Activated gamma-delta T cell treated with anti-CD3 and anti-CD28 coated beads, Interleukin-2, amount 50 U/mL, for 16 hours (primary cell): ENCODE results near the gene PPM1H.
"Not testable (repeated sequence)": the region's sequence is repeated elsewhere in the genome, so short reads cannot be mapped to it uniquely, and the experiment has no call there.

Experiments
- DNase-seq: peaks from one replicate; pipeline ENCODE4 v3.0.0-alpha.2; 2020; ENCODE audit warnings: low read depth

The PPM1H gene

DNA sequence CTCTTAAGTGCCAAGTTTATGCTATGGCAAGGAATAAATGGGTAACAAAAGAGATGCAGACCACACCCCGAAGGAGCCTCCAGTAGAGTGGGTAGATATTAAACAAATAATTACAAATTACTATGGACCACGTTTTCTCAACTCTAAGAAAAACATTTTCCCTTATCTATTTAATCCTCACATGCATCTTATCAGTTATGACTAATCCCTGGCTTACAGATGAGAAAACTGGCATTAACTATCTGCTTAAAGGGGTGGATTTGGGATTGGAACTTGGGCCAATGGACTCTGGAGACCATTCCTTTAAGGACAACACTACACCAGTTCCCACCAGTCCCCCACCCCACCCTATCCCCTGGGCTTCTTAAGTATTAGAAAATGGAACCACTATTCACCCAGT is 26.3 kb downstream of the PPM1H start:
- DNase-seq: no peak

DNA sequence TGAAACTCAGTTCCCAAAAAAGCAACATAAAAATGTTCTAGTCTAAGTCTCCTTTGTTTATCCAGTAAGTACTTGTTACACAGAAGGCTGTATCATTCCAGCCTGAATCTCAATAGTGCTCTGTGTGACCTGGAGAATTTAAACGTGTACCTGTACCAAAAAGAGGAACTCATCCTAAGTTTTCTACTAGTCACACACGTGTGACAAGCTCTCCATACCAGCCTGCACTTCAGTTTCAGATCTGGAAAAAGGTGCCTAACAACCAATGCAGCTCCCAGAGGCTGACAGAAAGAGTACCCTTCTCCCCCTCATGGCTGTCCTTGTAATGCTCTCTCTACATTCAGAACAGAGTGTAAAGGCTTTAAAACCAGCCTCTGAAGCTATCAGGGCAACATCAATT is 27.4 kb downstream of the PPM1H start:
- DNase-seq: no peak

DNA sequence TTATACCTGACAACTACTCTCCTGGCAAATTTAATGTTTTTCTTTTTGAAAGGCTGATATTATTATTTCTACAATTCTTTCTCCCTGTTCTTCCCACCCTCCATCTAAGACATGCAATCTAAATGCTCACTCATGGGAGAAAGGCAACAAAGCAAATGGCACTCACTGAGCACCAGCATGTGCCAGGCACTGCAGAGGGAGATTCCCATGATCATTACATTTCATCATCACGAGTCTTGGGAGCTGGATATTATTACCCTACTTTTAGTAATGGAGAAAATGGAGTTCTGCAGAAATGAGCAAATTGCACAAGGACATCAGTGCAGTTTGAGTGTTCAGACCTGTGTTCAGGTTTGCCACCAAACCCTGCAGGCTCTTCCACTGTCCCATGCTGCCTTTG is 27.9 kb downstream of the PPM1H start:
- DNase-seq: no peak

DNA sequence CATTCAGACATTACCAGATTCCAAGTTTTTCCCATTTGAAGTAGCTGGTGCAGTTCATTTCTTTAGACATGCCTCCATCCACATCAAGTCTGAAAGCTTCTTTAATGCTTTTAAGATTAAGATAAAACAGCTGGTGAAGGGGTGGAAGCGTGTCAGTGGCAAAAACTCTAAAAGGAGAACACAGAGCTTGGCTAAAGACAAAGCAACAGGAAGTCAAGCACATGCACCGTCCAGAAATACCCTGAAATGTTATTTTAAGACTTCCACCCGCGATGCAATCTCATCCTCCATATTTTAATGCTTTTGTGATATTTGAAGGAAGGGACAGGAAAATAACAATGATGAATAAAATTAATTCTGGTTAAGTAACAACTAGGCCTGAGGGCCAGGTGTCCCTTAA is 31.8 kb downstream of the PPM1H start:
- no peak for DNase-seq

DNA sequence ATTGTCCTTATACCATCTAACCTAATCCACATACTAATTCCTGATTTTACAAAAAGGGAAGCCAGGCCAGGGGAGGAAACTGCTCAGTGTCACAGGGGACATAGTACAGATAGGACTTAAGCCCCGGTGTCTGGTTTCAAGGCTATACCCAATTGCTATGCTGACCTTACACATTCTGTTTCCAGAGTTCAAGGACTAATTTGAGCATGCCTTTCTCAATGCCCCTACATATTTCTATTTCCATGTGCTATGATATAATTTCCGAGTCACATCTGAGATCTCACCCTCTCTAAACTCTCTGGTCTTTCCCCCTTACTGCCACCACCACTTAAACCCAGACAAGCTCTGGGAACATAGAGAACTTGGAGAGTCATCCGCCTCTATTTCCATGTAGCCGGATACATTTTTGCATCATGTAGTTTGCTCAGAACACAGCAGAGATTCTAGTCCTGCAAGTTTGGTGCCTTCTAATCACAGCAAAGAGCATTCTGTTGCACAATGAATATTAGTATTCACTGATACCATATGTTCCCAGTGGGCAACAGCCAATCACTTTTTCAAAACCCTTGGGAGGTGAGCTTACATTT is 34.2 kb downstream of the PPM1H start:
- no peak for DNase-seq

DNA sequence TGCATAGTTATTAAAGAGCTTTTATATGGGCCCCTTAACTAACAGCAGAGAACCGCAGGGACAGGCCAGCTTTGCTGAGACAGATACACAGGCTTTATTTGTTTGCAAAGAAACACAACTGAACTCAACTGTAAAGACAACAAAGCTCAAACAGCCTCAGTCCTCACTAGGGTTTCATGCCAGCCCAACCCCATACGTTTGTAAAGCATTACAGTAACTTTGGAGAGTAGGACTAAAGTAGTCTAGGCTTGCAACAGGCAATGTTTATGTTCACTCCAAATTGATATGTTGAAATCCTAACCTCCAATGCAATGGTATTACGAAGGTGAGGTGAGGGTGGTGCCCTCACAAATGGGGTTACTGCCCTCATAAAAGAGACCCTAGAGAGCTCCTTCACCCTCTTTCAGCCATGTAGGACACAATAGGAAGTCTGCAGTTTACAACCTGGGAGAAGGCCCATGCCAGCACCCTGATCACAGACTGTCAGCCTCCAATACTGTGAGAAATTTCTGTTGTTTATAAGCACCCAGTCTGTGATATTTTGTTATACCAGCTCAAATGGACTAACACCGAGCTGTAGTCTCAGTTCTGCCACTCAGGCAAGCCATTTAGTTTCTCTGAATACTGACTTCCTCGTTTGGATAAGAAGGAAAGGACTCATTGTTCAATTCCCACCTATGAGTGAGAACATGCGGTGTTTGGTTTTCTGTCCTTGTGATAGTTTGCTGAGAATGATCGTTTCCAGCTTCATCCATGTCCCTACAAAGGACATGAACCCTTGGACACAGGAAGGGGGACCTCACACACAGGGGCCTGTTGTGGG is 35.2 kb downstream of the PPM1H start:
- no peak for DNase-seq

DNA sequence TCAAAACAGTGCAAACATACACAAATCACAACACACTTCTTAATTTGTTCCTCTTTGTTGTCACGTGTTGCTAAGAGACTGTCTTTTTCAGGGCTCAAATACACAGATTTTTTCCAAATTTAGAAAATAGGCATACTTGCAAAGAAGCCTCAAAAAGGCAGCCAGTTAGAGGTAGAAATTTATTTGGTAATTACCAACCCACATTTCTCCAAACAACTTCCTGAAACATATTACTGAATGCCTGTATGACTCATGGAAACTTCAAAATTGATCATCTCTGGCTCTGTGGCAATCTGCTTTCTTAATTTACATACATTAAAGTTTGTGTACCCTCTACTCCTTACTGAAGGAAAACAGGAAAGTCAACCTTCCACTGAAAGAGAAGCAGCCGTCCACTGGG is 36.4 kb downstream of the PPM1H start:
- no peak for DNase-seq

DNA sequence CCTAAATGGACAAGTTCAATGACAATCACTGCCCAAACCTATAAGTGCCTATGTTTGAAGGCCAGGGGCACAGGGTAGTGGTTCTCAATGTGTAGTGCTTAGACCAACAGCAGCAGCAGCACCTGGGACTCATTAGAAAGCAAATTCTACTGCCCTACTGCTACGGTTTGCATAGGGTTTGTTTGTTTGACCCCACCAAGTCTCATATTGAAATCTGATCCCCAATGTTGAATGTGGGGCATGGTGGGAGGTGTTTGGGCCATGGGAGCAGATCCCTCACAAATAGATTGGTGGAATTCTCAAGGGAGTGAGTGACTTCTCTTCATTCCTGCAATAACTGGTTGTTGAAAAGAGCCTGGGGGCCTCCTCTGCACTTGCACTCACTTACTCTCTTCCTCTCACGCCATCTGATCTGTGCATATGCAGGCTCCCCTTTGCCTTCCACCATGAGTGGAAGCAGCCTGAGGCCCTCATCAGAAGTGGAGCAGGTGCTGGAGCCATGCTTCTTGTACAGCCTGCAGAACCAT is 39.5 kb downstream of the PPM1H start:
- DNase-seq: no peak

DNA sequence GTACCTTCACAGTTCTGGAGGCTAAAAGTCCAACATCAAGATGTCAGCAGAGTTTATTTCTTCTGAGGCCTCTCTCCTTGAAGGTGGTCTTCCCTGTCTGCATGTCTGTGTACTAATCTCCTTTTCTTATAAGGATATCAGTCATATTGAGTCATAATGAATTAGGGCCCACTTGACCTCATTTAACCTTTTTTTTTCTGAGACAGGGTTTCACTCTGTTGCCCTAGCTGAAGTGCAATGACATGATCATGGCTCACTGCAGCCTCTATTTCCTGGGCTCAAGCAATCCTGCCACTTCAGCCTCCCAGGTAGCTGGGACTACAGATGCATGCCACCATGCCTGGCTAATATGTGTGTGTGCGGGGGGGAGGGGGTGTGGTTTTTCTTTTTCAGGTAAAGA is 41.7 kb downstream of the PPM1H start:
- no peak for DNase-seq

DNA sequence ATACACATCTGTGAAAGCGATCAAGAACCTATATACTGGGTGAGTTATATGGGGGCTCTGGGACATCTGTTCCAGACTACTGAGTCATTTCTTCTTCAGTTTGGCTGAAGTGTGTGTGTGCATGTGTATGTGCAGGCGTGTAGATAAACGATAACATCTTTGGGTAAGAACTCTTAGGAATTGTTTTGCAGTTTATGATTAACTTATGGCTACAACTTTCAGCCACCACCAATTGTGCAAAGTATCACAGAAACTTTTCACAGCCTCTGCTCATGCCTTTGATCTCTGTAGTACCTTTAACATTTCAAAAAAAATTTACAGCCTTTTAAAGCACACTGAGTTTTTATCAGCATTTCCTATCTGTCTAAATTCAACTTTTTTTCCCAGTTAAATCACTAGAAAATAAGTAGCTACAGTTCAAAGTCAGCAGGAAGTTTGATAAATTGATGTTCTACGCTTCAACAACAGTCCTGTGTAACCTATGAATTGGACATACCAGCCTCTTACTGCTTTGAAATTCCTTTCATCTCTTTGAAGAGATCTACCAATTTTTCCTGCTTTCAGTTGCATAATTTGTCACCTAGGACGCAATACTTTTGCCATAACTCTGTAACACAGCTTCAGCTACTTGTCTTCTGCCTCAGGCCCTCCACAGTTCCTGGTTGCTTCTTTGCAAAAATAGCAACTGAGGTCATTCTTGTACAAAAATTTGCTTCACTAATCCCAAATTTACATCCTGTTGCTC is 43.0 kb downstream of the PPM1H start:
- no peak for DNase-seq

DNA sequence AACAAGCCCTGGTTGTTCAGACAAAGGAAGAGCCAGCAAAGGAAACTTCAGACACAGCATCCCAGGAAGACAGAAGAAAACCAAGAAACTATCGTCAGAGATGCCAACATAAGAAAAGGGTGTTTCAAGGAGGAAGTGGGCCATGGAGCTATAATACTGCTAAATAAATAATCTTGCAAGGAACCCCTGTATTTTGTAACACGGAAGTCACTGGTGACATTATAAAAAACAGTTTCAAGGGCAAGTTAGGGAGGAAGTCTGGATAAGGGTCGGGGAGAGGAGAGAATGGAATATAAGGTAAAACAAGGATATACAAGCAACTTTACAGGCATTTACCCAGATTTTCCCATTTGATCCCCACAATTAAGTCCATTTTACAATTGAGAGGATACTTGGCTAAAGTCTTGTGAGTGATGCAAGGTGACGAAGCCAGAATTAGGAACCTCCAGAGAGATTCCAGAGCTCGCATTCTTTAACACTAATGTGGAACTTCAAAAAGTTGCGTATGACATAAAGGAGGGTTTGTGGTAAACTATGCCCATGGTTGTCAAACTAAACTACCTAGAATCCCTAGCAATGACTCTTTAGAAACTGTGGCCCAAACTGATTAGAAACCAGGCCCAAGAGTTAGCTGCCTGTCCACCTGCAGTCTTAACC is 46.4 kb downstream of the PPM1H start:
- no peak for DNase-seq

DNA sequence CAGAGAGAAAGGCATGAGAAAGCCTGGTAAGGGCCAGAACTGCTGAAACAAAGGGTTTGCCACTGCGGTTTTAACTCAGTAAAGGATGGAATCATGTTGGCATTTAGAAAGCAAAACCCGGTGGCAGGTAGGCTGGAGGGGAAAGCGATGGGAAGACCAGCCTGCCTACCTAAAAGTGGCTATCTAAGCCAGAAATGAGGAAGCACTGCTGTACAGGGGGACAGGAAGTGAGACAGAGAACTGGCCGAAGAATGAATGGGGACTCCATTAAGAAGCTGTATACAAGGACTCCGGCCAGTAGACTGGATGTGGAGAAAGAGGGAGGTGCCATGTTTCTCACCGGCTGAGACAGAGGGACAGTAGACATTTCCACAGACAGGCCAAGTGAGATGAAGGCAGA is 48.2 kb downstream of the PPM1H start:
- DNase-seq: no peak

DNA sequence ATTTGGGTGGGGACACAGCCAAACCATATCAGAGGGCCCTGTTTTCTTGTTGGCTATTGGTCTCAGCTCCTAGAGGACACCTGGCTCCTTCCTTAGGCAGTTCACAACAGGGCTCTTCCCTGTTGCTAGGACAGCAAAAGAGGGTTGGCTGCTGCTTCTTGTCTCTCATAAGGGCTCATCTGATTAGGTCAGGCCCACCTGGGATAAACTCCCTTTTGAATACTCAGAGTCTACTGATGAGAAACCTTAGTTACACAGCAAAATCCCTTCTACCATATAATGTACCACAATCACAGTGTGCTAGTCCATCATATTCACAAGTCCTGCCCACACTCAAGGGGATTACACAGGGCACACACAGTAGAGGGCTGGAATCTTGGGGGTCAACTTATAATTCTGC is 49.7 kb downstream of the PPM1H start:
- no peak for DNase-seq

DNA sequence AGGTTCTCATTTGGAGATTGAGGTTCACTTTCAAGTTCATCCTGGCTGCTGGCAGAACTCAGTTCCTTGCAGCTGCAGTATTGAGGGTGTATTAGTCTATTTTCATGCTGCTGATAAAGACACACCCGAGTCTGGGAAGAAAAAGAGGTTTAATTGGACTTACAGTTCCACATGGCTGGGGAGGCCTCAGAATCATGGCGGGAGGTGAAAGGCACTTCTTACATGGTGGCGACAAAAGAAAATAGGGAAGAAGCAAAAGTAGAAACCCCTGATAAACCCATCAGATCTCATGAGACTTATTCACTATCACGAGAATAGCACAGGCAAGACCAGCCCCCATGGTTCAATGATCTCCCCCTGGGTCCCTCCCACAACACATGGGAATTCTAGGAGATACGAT is 50.1 kb downstream of the PPM1H start:
- DNase-seq: not testable (repeated sequence)

DNA sequence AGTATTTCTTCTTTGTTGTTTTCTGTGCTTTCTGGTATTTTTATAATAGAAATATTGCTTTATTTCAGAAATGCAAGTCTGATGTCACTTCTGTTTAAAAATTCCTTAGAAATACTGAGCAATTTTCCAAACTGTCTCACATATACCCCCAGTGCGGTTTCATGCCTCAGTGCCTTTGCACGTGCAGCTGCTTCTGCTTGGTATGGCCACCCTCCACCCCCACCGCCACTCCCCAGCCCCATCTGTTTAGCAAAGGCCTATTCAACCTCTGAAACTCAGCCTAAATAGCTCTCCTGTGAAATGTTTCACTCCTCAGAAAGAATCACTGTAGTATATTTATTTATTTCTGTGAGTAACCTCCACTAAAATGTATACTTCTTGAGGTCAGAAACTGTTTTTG is 52.3 kb downstream of the PPM1H start:
- DNase-seq: no peak

DNA sequence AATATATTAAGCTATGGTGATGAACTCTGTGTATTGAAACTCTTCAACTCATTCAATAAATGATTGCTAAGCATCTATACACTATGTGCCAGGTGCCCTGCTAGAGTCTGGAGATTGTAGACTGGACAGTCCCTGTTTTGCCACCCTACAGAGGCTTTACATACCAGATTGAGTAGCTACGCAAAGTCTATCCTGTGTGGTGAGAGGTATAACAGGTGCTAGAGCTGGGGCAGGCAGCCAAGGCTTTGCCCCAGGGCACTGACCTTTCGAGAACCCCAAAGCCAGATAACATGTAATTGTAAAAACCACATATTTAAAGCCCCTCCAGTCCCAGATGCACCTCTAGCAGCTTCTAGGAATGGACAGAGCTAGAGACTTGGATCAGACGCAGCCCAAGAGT is 52.8 kb downstream of the PPM1H start:
- no peak for DNase-seq

DNA sequence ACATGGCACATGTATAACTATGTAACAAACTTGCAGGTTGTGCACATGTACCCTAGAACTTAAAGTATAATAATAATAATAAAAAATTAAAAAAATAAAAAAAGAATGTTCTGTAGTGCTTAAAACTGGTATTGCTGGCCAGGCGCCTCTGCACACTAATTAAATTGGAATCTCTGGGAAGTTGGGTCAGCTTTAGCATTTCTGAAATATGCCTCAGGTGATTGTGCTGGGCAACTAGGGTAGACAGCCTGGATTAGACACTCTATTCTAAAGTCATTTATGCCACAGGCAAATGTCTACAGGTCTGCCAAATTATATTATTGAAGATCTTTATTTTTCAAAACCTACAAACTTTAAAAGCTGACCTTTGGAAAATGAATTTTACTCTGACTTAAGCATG is 55.3 kb downstream of the PPM1H start:
- no peak for DNase-seq

DNA sequence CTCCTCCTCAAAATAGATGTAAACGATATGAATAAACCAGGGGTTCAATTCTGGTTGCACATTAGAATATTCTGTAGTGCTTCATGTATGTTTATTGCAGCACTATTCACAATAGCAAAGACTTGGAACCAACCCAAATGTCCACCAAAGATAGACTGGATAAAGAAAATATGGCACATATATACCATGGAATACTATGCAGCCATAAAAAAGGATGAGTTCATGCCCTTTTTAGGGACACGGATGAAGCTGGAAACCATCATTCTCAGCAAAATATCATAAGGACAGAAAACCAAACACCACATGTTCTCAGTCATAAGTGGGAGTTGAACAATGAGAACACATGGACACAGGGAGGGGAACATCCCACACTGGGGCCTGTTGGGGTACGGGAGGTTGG is 55.7 kb downstream of the PPM1H start:
- DNase-seq: not testable (repeated sequence)

DNA sequence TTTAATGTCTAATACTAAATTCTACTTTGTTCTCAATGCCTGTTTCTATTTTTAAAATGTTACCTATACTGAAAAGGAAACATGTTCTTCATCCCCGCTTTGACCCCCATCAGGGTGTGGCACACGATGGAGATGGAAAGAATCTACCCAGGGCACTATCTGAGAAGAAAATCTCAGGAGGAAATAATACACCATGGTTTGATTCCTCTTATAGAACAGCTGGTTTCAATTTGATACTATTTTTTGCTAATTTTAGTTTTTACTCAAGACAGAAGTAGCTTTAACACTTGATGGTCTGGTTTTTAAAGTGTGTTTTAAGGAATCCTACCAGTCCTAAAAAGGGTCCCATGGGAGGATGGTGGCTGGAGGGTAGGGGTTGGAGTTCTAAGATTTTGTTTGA is 56.7 kb downstream of the PPM1H start:
- DNase-seq: no peak

DNA sequence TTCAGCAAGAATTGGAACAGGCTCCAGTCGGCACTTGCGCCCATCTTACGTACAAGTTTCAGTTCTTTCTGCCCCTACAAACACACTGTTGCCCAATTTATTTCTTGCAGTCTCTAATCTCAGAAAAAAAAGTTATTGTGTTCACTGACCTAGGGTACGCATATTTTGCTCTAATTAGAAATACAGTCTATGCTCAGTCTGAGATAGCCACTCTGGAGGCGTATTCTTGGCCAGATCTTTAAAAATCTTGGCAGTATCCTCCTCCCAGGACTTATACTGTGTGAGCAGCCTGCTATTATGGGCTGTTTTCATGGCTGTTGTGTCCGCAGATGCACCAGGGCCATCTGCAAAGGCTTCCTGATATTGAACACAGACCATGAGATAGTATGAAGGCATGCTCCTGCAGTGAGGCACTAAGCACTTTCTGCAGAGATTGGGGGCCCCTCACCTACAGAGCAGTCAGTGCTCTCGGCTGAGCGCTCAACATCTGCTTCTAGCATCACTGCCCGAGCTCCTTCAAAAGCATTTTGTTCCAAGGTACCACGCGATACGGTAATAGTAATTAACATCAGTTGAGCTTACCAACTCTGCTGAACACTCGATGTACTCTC is 57.9 kb downstream of the PPM1H start:
- DNase-seq: no peak

DNA sequence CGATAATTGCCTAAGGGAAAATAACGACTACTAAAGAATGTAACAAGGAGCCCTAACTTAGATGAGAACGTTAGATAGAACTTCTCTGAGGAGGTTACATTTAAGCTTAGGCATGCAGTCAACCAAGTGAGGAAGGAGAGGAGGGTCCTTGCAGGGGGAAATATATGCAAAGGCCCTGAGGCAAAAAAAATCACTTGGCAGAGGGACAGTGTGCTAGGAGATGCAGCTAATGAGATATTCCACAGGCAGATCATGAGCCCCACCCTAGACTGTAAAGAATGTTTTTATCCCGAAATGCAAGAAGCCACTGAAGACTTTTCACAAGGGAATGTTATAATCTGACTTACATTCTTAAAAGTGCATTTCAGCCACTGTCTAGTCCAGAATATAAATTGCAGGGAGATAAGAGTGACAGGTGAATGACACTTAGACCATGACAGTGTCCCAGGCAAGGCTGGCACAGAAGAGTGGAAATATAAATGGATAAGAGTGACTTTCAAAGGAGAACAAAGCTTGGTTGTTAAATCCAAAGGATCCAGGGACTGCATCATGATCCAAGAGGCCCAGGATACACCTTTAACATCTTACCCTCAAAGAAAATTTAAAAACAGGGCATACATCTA is 61.0 kb downstream of the PPM1H start:
- DNase-seq: no peak
